Endothelial cell of umbilical vein (primary cell): Measurements from ENCODE around the gene TMEM132E. TPM values are rescaled to one million over a fixed set of nuclear protein-coding genes. Genes with fewer than 3 reads are reported as not detected.

Experiments
- BruUV-seq: library from RNA; stranded (reverse); fragments of 400-500 nt; replicated peaks from 2 replicates; lab custom pipeline; 2021; lab: Mats Ljungman, UMichigan
- CTCF ChIA-PET: fragments of 300-600, 350-600 bp; sonication (Branson Sonifier 250); formaldehyde crosslinking; loops from one replicate; lab custom pipeline; 2021; ENCODE audit warnings: antibody characterized with exemption, inconsistent platforms; lab: Charles Lee
- POLR2A ChIA-PET: fragments of 300-600, 350-600 bp; sonication (Branson Sonifier 250); formaldehyde crosslinking; loops from one replicate; lab custom pipeline; 2021; ENCODE audit warnings: antibody characterized with exemption, inconsistent platforms; lab: Charles Lee
- DNase-seq: peaks from one replicate; pipeline ENCODE4 v3.0.0-alpha.2; 2011; ENCODE audit warnings: low read depth, low spot score
- FAIRE-seq: peaks from 2 replicates; lab custom pipeline; 2011; peaks lifted over from hg19 to GRCh38; lab: Jason Lieb, UNC
- H2AFZ ChIP-seq: 2 replicates; pipeline ENCODE4 v1.6.0; 2012; ENCODE audit warnings: low read depth, low read length, control low read depth, inconsistent platforms
- H3K27ac ChIP-seq: 2 replicates; pipeline ENCODE4 v1.5.1; 2011; ENCODE audit warnings: low read depth, mild to moderate bottlenecking, control low read depth, low read length, moderate library complexity; ENCODE audit not compliant: insufficient read depth
- H3K27me3 ChIP-seq, 2 experiments: 2 replicates each; pipeline versions ENCODE4 v1.6.0 to v1.6.1; 2011; ENCODE audit warnings: low read length in 2 of 2, mixed read lengths in 1 of 2; ENCODE audit not compliant: control insufficient read depth in 2 of 2, insufficient read depth in 2 of 2
- H3K36me3 ChIP-seq, 2 experiments: 2 replicates in 1 of 2; 3 replicates in 1 of 2; pipeline ENCODE4 v1.5.1; 2011; ENCODE audit warnings: low read length in 2 of 2, mild to moderate bottlenecking in 1 of 2, moderate library complexity in 1 of 2; ENCODE audit not compliant: control insufficient read depth in 2 of 2, insufficient read depth in 2 of 2; ENCODE audit errors: extremely low read depth in 1 of 2
- H3K4me1 ChIP-seq: 3 replicates; pipeline ENCODE4 v1.5.1; 2011; ENCODE audit warnings: mild to moderate bottlenecking, low read length; ENCODE audit not compliant: control insufficient read depth, insufficient read depth; ENCODE audit errors: extremely low read depth
- H3K4me2 ChIP-seq: 2 replicates; pipeline ENCODE4 v1.6.1; 2011; ENCODE audit warnings: low read length, control low read depth, mixed read lengths; ENCODE audit not compliant: insufficient read depth
- H3K4me3 ChIP-seq, 3 experiments: fragments of 200-600 bp in 1 of 3; sonication (generic), shearing (Covaris generic) in 1 of 3; replicated peaks in 1 of 3; 2 replicates each; pipeline ENCODE4 v1.5.1; 2011 to 2016; ENCODE audit warnings: control low read depth in 3 of 3, low read length in 3 of 3, mild to moderate bottlenecking in 2 of 3, inconsistent platforms in 1 of 3, low read depth in 1 of 3, moderate library complexity in 1 of 3; ENCODE audit not compliant: insufficient read depth in 1 of 3
- H3K79me2 ChIP-seq: 2 replicates; pipeline ENCODE4 v1.6.0; 2012; ENCODE audit warnings: low read length, inconsistent platforms; ENCODE audit not compliant: control insufficient read depth, insufficient read depth
- H3K9ac ChIP-seq: replicated peaks from 2 replicates; pipeline ENCODE3; 2011; ENCODE audit warnings: low read length, control low read depth; ENCODE audit not compliant: insufficient read depth; ENCODE audit errors: extremely low read depth
- H3K9me1 ChIP-seq: replicated peaks from 3 replicates; pipeline ENCODE4 v1.6.0; 2011; ENCODE audit warnings: mild to moderate bottlenecking, low read length; ENCODE audit not compliant: control insufficient read depth, insufficient read depth; ENCODE audit errors: extremely low read depth
- H3K9me3 ChIP-seq: replicated peaks from 2 replicates; pipeline ENCODE4 v1.5.1; 2012; ENCODE audit warnings: low read length, inconsistent platforms; ENCODE audit not compliant: control insufficient read depth, insufficient read depth
- H4K20me1 ChIP-seq: replicated peaks from 2 replicates; pipeline ENCODE3; 2011; ENCODE audit warnings: mild to moderate bottlenecking, low read length; ENCODE audit not compliant: control insufficient read depth, insufficient read depth; ENCODE audit errors: extremely low read depth
- GATA2 ChIP-seq: IDR thresholded peaks from 2 replicates; pipeline ENCODE4 v1.7.0; 2011; ENCODE audit warnings: low read depth, mild to moderate bottlenecking, moderate library complexity, mixed read lengths, low read length; ENCODE audit not compliant: insufficient read length, insufficient read depth
- MYC ChIP-seq: IDR thresholded peaks from one replicate; pipeline ENCODE4 v1.6.1; 2011; ENCODE audit warnings: mild to moderate bottlenecking, low read depth, low read length
- dilution Hi-C: fragments of 300-500 bp; cut with MboI; formaldehyde crosslinking; loops from one replicate; pipeline ENCODE4 v1.15.0; 2019; ENCODE audit warnings: low sequenced_read_pairs; ENCODE audit not compliant: extremely low pct_ligation_motif_present
- intact Hi-C: fragments of 100-400 bp; cut with micrococcal nuclease; formaldehyde crosslinking; loops from one replicate; pipeline ENCODE4 v1.10.0; 2022
- polyA plus RNA-seq, 4 experiments: library from polyadenylated mRNA; depleted of rRNA in 3 of 4; stranded (reverse) in 3 of 4; unstranded in 1 of 4; fragments of >200 nt; gene quantifications; 2 replicates each; pipeline versions ENCODE4 v1.2.1 to v1.2.3, GENCODE V29; 2011 to 2012; ENCODE audit warnings: missing spikeins in 1 of 4
- total RNA-seq: library from RNA; stranded (reverse); gene quantifications from 2 replicates; pipeline ENCODE4 v1.2.3, GENCODE V29; 2021

The TMEM132E gene
- total and polyA plus RNA-seq, 2 donors (not counting 3 experiments of a cell fraction or from before 2014, with no cell fraction given) = not detected

GRCh38 chr17:34610039-34610438 is 30.7 kb downstream of the TMEM132E start:
- H3K4me1 ChIP-seq = no peaks in the 10 kb centered on the region
- ChIA-PET CTCF (interaction anchor here (1.4 kb wide), 1 partner anchor 25 kb away, joined by 3 read pairs; no protein-coding TSS in a partner anchor), POLR2A (no interaction called here)
- no peak for FAIRE-seq
- no peaks in the 10 kb centered on the region for H3K79me2 ChIP-seq
- no peak overlapping the region for H3K9ac ChIP-seq
- dilution Hi-C loops (no loop called here), intact Hi-C loops (no loop called here)
- H3K4me3 ChIP-seq = no peak overlapping the region
- H3K9me1 ChIP-seq = no peaks in the 10 kb centered on the region
- no peak for DNase-seq
- H4K20me1 ChIP-seq = no peaks in the 10 kb centered on the region
- no peak overlapping the region for H2AFZ ChIP-seq
- H3K9me3 ChIP-seq = no peaks in the 10 kb centered on the region
- TF ChIP-seq MYC = no peak
- BruUV-seq = no TSS peak
- no peaks in the 10 kb centered on the region for H3K27me3 ChIP-seq
- no peak overlapping the region for H3K27ac ChIP-seq
- H3K4me2 ChIP-seq = no peak overlapping the region
- no peaks in the 10 kb centered on the region for H3K36me3 ChIP-seq

GRCh38 chr17:34610506-34610905 is 31.1 kb downstream of the TMEM132E start:
- H3K9me3 ChIP-seq = no peaks in the 10 kb centered on the region
- dilution Hi-C loops (no loop called here), intact Hi-C loops (no loop called here)
- H3K4me1 ChIP-seq = no peaks in the 10 kb centered on the region
- H3K27ac ChIP-seq = no peak overlapping the region
- H3K9me1 ChIP-seq = no peaks in the 10 kb centered on the region
- ChIA-PET CTCF (no interaction called here), POLR2A (no interaction called here)
- no peak overlapping the region for H3K4me3 ChIP-seq
- H3K36me3 ChIP-seq = no peaks in the 10 kb centered on the region
- no peaks in the 10 kb centered on the region for H3K27me3 ChIP-seq
- TF ChIP-seq GATA2 = no peak
- BruUV-seq = no TSS peak
- H2AFZ ChIP-seq = no peak overlapping the region
- no peak overlapping the region for H3K4me2 ChIP-seq
- no peaks in the 10 kb centered on the region for H4K20me1 ChIP-seq
- no peaks in the 10 kb centered on the region for H3K79me2 ChIP-seq
- no peak for DNase-seq
- FAIRE-seq = no peak
- no peak overlapping the region for H3K9ac ChIP-seq
